ENCODE results near the gene PGBD5. TPM values are rescaled to one million over a fixed set of nuclear protein-coding genes. Genes with fewer than 3 reads are reported as not detected.
A peak's percentile ranks its signal among the peaks of the same experiment; 100 is the strongest.

PGBD5 gene
- polyA plus RNA-seq, 3 donors: 0.44 TPM; not detected in 2

DNA sequence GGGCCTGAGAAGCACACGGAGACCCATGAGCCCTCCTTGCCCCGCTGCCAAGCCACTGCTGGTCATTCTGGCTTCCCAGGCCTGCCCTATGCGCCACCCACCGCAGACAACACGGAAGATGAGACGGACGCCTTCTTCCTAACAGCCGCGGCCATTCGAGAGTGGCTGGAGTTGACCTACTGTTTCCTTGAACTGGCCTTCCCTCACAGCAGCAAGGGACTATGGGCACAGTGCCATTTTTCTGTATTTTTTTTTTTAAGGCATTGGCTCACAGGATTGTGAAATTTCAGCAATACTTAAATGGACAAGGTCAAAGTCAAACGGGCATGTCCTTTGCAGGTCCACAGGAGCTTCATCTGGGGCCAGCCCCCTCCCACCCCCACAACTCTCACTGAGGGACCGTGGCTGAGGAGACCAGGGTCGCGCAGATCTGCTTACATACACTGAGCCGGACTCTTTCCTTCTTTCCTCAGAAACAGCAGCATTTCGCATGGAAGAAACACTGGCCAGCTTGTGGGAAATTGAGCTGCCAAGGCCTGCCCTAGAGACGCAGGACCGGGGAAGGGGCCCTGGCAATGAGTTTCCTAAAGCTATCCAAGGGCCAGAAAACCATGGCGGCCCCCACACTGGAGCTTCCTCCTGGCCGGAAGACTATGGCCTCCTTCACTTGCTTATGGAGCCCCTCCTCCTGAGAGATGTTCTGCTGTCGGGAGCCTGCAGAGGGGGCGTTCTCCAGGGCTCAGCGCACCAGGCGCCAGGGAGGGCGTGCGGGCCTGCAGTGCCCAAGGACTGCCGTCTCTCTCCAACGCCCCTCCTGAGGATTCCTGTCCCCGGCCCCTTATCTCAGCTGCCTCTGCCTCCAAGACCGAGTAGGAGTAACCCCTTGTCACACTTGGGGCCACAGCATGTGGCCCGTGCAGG is 98.9 kb downstream of the PGBD5 start:
- H3K79me2 ChIP-seq (ENCODE audit: insufficient read depth, low read length): no peaks in the 10 kb centered on the region
- no peaks in the 10 kb centered on the region for H3K9me3 ChIP-seq (replicated peaks in 1 of 2; ENCODE audit: control insufficient read depth in 1 of 2, insufficient read depth in 1 of 2, low read length in 2 of 2)
- TF ChIP-seq CTCF (IDR thresholded peaks at IDR 0.05): no peak
- H3K9ac ChIP-seq (ENCODE audit: insufficient read depth, low read length, poor library complexity, severe bottlenecking): no peak overlapping the region
- H3K4me2 ChIP-seq (replicated peaks; ENCODE audit: extremely low read depth, low read length, poor library complexity, severe bottlenecking): no peak overlapping the region
- H3K27me3 ChIP-seq (ENCODE audit: control insufficient read depth in 2 of 2, insufficient read depth in 2 of 2, low read length in 2 of 2): no peaks in the 10 kb centered on the region
- H3K4me3 Mint-ChIP-seq: no peak overlapping the region
- peaks cover 0 to 2% (median 0%) of the 10 kb centered on the region in 7 donors for H3K9me3 Mint-ChIP-seq
- 89% methylated on average over 30 of the region's 31 CpGs for WGBS (ENCODE audit: insufficient coverage)
- no peak for DNase-seq
- no peaks in the 10 kb centered on the region for H3K4me1 Mint-ChIP-seq
- no peaks in the 10 kb centered on the region for H3K36me3 ChIP-seq (replicated peaks in 1 of 2; ENCODE audit: control insufficient read depth in 1 of 2, insufficient read depth in 2 of 2, low read length in 2 of 2)
- no peak overlapping the region for H2AFZ ChIP-seq (ENCODE audit: insufficient read depth, low read depth, low read length, poor library complexity, severe bottlenecking)
- H3K4me3 ChIP-seq (replicated peaks in 1 of 3; ENCODE audit: low read depth in 2 of 3, low read length in 3 of 3): no peak overlapping the region
- intact Hi-C loops (cut with micrococcal nuclease): no loop called here
- no peaks in the 10 kb centered on the region for H4K20me1 ChIP-seq (ENCODE audit: insufficient read depth, low read length)
- H3K27me3 Mint-ChIP-seq (ENCODE audit: low read depth in 3 of 3): peaks cover 0 to 8% (median 5%) of the 10 kb centered on the region in 3 donors
- peak overlapping the region in 1 of 7 donors; percentile 32 for H3K27ac Mint-ChIP-seq
- H3K36me3 Mint-ChIP-seq: no peaks in the 10 kb centered on the region
- no peak overlapping the region for H3K27ac ChIP-seq (ENCODE audit: low read depth in 1 of 2, low read length in 2 of 2)
- H3K4me1 ChIP-seq (ENCODE audit: control insufficient read depth in 1 of 2, insufficient read depth in 2 of 2, low read length in 2 of 2): no peaks in the 10 kb centered on the region

- H3K27me3 Mint-ChIP-seq (ENCODE audit: low read depth in 3 of 3): peaks cover 0 to 7% (median 7%) of the 10 kb centered on the region in 3 donors
Measured at GRCh38 chr1:230323686-230324085, 102.4 kb downstream of the PGBD5 start.

More at GRCh38 chr1:230323686-230324085, 102.4 kb downstream of the PGBD5 start:
- no peak overlapping the region for H3K4me3 ChIP-seq (replicated peaks in 1 of 3; ENCODE audit: low read depth in 2 of 3, low read length in 3 of 3)
- H3K27ac Mint-ChIP-seq: no peak overlapping the region
- no peak overlapping the region for H3K9ac ChIP-seq (ENCODE audit: insufficient read depth, low read length, poor library complexity, severe bottlenecking)
- WGBS (ENCODE audit: insufficient coverage): 95% methylated on average over 4 of the region's 9 CpGs
- no peaks in the 10 kb centered on the region for H3K4me1 Mint-ChIP-seq
- intact Hi-C loops (cut with micrococcal nuclease): no loop called here
- no peak overlapping the region for H3K4me3 Mint-ChIP-seq
- no peaks in the 10 kb centered on the region for H3K36me3 ChIP-seq (replicated peaks in 1 of 2; ENCODE audit: control insufficient read depth in 1 of 2, insufficient read depth in 2 of 2, low read length in 2 of 2)
- no peaks in the 10 kb centered on the region for H3K36me3 Mint-ChIP-seq
- no peak for TF ChIP-seq CTCF (IDR thresholded peaks at IDR 0.05)
- DNase-seq: no peak
- no peaks in the 10 kb centered on the region for H3K9me3 Mint-ChIP-seq
- H4K20me1 ChIP-seq (ENCODE audit: insufficient read depth, low read length): no peaks in the 10 kb centered on the region
- no peak overlapping the region for H3K27ac ChIP-seq (ENCODE audit: low read depth in 1 of 2, low read length in 2 of 2)
- no peaks in the 10 kb centered on the region for H3K9me3 ChIP-seq (replicated peaks in 1 of 2; ENCODE audit: control insufficient read depth in 1 of 2, insufficient read depth in 1 of 2, low read length in 2 of 2)
- H3K4me1 ChIP-seq (ENCODE audit: control insufficient read depth in 1 of 2, insufficient read depth in 2 of 2, low read length in 2 of 2): no peaks in the 10 kb centered on the region
- no peak overlapping the region for H3K4me2 ChIP-seq (replicated peaks; ENCODE audit: extremely low read depth, low read length, poor library complexity, severe bottlenecking)
- H3K27me3 ChIP-seq (ENCODE audit: control insufficient read depth in 2 of 2, insufficient read depth in 2 of 2, low read length in 2 of 2): no peaks in the 10 kb centered on the region
- no peaks in the 10 kb centered on the region for H3K79me2 ChIP-seq (ENCODE audit: insufficient read depth, low read length)
- H2AFZ ChIP-seq (ENCODE audit: insufficient read depth, low read depth, low read length, poor library complexity, severe bottlenecking): no peak overlapping the region

Measured in CD14-positive monocyte (primary cell).